B cell (primary cell): Measurements from ENCODE around the gene MMP2. TPM values are rescaled to one million over a fixed set of nuclear protein-coding genes. Genes with fewer than 3 reads are reported as not detected.

Source experiments
- ATAC-seq: fragments of 200-7000 bp; cut with Tn5 transposase; one replicate; pipeline ENCODE4 v1.10.0; 2021; ENCODE audit warnings: low read depth, mild to moderate bottlenecking, moderate number of reproducible peaks, moderate library complexity
- CTCF ChIA-PET: fragments of 350-600 bp; sonication (Branson Sonifier 250); formaldehyde crosslinking; loops from one replicate; lab custom pipeline; 2021; ENCODE audit warnings: antibody characterized with exemption, inconsistent platforms; lab: Charles Lee
- POLR2A ChIA-PET: fragments of 350-600 bp; sonication (Branson Sonifier 250); formaldehyde crosslinking; loops from one replicate; lab custom pipeline; 2021; ENCODE audit warnings: antibody characterized with exemption; lab: Charles Lee
- DNase-seq: peaks from one replicate; pipeline ENCODE4 v3.0.0; 2013
- H2AFZ ChIP-seq: 2 replicates; pipeline ENCODE4 v1.6.1; 2012; ENCODE audit warnings: mild to moderate bottlenecking, low read depth, low read length; ENCODE audit not compliant: insufficient read depth, poor library complexity, severe bottlenecking
- H3K27ac ChIP-seq, 2 donors: 1 replicate in 1 of 2; 2 replicates in 1 of 2; pipeline ENCODE4 v1.5.1; 2012 to 2013; ENCODE audit warnings: low read length in 2 of 2, mild to moderate bottlenecking in 2 of 2, moderate library complexity in 1 of 2
- H3K27me3 ChIP-seq, 4 experiments: fragments of 200-600 bp in 1 of 4; sonication (generic) in 1 of 4; replicated peaks in 1 of 4; 1 replicate in 2 of 4; 2 replicates in 2 of 4; pipeline versions ENCODE4 v1.6.1 to v1.7.0; 2013 to 2016; ENCODE audit warnings: low read length in 3 of 4, mild to moderate bottlenecking in 2 of 4, mixed read lengths in 1 of 4, moderate library complexity in 1 of 4; ENCODE audit not compliant: insufficient read depth in 4 of 4, control insufficient read depth in 3 of 4; ENCODE audit errors: control extremely low read depth in 1 of 4
- H3K36me3 ChIP-seq, 2 experiments: replicated peaks in 1 of 2; 1 replicate in 1 of 2; 2 replicates in 1 of 2; pipeline versions ENCODE4 v1.6.1 to v1.7.1; 2013; ENCODE audit warnings: low read length in 1 of 2; ENCODE audit not compliant: insufficient read depth in 2 of 2, control insufficient read depth in 1 of 2; ENCODE audit errors: control extremely low read depth in 1 of 2, extremely low read depth in 1 of 2
- H3K4me1 ChIP-seq, 2 donors: fragments of 200-600 bp in 1 of 2; sonication (generic) in 1 of 2; 1 replicate in 1 of 2; 2 replicates in 1 of 2; pipeline versions ENCODE4 v1.5.1 to v1.6.1; 2013 to 2017; ENCODE audit warnings: low read length in 2 of 2; ENCODE audit not compliant: control insufficient read depth in 2 of 2, insufficient read depth in 2 of 2
- H3K4me2 ChIP-seq: replicated peaks from 2 replicates; pipeline ENCODE3; 2012; ENCODE audit warnings: mild to moderate bottlenecking, low read depth, low read length; ENCODE audit not compliant: poor library complexity, severe bottlenecking
- H3K4me3 ChIP-seq, 5 experiments: fragments of 200-600 bp in 1 of 5; sonication (generic) in 1 of 5; 1 replicate in 3 of 5; 2 replicates in 2 of 5; pipeline versions ENCODE4 v1.5.1 to v1.7.0; 2011 to 2016; ENCODE audit warnings: low read length in 4 of 5, mild to moderate bottlenecking in 4 of 5, low read depth in 2 of 5, control low read depth in 1 of 5, moderate library complexity in 1 of 5; ENCODE audit not compliant: insufficient read depth in 1 of 5; ENCODE audit errors: control extremely low read depth in 1 of 5, extremely low read depth in 1 of 5
- H3K79me2 ChIP-seq: fragments of 200-600 bp; sonication (generic); one replicate; pipeline ENCODE4 v1.6.0; 2016; ENCODE audit warnings: low read length; ENCODE audit not compliant: control insufficient read depth, insufficient read depth
- H3K9ac ChIP-seq: fragments of 200-600 bp; sonication (generic); 2 replicates; pipeline ENCODE4 v1.6.1; 2017; ENCODE audit warnings: mild to moderate bottlenecking, low read length, moderate library complexity
- H3K9me3 ChIP-seq, 3 donors: one replicate each; pipeline versions ENCODE4 v1.6.1 to v1.7.1; 2013; ENCODE audit warnings: low read length in 2 of 3; ENCODE audit not compliant: control insufficient read depth in 2 of 3, insufficient read depth in 1 of 3; ENCODE audit errors: control extremely low read depth in 1 of 3
- H4K20me1 ChIP-seq: 2 replicates; pipeline ENCODE4 v1.6.0; 2012; ENCODE audit warnings: mild to moderate bottlenecking, low read length; ENCODE audit not compliant: insufficient read depth, control insufficient read depth, poor library complexity, severe bottlenecking
- H3K27ac Mint-ChIP-seq: one replicate; pipeline ENCODE4 v1.8.0; 2021; ENCODE audit warnings: mixed read lengths
- H3K27me3 Mint-ChIP-seq: one replicate; pipeline ENCODE4 v1.8.0; 2021; ENCODE audit warnings: mixed read lengths
- H3K4me1 Mint-ChIP-seq: one replicate; pipeline ENCODE4 v1.8.0; 2021; ENCODE audit warnings: mixed read lengths
- H3K4me3 Mint-ChIP-seq: one replicate; pipeline ENCODE4 v1.8.0; 2021; ENCODE audit warnings: mixed read lengths
- H3K9me3 Mint-ChIP-seq: one replicate; pipeline ENCODE4 v1.8.0; 2022; ENCODE audit warnings: mixed read lengths; ENCODE audit not compliant: insufficient read depth
- EZH2 ChIP-seq: IDR thresholded peaks from 2 replicates; pipeline ENCODE4 v1.6.1; 2012; ENCODE audit warnings: borderline replicate concordance, low read depth, mild to moderate bottlenecking, moderate library complexity, low read length; ENCODE audit not compliant: insufficient read depth, poor library complexity, severe bottlenecking
- WGBS: methylation state at CpG from one replicate; pipeline ENCODE4 v1.1.5; 2013; ENCODE audit warnings: missing lambda C conversion rate; ENCODE audit not compliant: insufficient coverage; 5-methylcytosine and 5-hydroxymethylcytosine counted together
- intact Hi-C: fragments of 100-400 bp; cut with micrococcal nuclease; formaldehyde crosslinking; loops from one replicate; pipeline ENCODE4 v1.10.0; 2022
- polyA plus RNA-seq: library from polyadenylated mRNA; depleted of rRNA; stranded (reverse); fragments of >200 nt; gene quantifications from 2 replicates; pipeline ENCODE4 v1.2.3, GENCODE V29; 2012
- total RNA-seq, 2 donors: library from RNA; stranded (reverse); fragments of 120-200 nt in 1 of 2; gene quantifications; 1 replicate in 1 of 2; 2 replicates in 1 of 2; pipeline versions ENCODE4 v1.2.3 to v1.2.4, GENCODE V29; 2013 to 2022
- TF ChIP-seq, protein P1 (sequence below): fragments of 200-600 bp; IDR thresholded peaks from one replicate; pipeline ENCODE4 v1.8.0; 2022; ENCODE audit warnings: antibody characterized with exemption, mild to moderate bottlenecking

MMP2 gene
- total and polyA plus RNA-seq, 2 donors (not counting 1 experiment from before 2014, with no cell fraction given) = not detected

DNA sequence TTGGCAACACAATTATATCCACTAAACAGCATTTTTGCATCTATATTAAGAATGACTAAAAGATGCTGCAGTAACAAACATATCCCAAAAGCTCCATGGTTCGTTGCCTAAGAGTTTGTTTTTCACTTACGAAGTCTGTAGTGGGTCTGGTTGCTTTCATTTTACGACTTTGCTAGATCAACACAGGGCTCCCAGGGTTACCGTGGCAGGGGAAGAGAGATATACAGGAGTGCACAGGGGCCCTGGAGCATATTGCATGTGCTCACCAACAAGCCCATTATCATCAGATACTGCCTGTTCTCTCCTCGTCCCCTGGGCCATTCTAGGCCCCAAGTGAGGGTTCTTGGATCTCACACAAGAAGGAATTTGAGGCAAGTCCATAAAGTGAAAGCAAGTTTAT is 3.1 kb upstream of the MMP2 start:
- ChIA-PET CTCF (interaction anchor here (1.5 kb wide), 1 partner anchor 11 kb away, joined by 4 read pairs; no protein-coding TSS in a partner anchor), POLR2A (no interaction called here)
- no peak overlapping the region for H3K4me3 ChIP-seq
- H3K79me2 ChIP-seq = no peaks in the 10 kb centered on the region
- ATAC-seq (no peak), DNase-seq (no peak)
- H3K27ac ChIP-seq = no peak overlapping the region
- no peak for TF ChIP-seq EZH2
- TF ChIP-seq, protein P1, sequence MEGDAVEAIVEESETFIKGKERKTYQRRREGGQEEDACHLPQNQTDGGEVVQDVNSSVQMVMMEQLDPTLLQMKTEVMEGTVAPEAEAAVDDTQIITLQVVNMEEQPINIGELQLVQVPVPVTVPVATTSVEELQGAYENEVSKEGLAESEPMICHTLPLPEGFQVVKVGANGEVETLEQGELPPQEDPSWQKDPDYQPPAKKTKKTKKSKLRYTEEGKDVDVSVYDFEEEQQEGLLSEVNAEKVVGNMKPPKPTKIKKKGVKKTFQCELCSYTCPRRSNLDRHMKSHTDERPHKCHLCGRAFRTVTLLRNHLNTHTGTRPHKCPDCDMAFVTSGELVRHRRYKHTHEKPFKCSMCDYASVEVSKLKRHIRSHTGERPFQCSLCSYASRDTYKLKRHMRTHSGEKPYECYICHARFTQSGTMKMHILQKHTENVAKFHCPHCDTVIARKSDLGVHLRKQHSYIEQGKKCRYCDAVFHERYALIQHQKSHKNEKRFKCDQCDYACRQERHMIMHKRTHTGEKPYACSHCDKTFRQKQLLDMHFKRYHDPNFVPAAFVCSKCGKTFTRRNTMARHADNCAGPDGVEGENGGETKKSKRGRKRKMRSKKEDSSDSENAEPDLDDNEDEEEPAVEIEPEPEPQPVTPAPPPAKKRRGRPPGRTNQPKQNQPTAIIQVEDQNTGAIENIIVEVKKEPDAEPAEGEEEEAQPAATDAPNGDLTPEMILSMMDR = no peak
- no peak overlapping the region for H3K9ac ChIP-seq
- H3K27me3 ChIP-seq = peaks cover 0 to 13% (median 6%) of the 10 kb centered on the region in 4 experiments
- Mint-ChIP-seq H3K9me3 (no peaks in the 10 kb centered on the region), H3K4me3 (no peak overlapping the region), H3K27me3 (peaks cover 33% of the 10 kb centered on the region), H3K4me1 (no peaks in the 10 kb centered on the region), H3K27ac (no peak overlapping the region)
- no peaks in the 10 kb centered on the region for H3K9me3 ChIP-seq
- H3K4me1 ChIP-seq = no peaks in the 10 kb centered on the region
- H3K36me3 ChIP-seq = no peaks in the 10 kb centered on the region
- no peaks in the 10 kb centered on the region for H4K20me1 ChIP-seq
- H2AFZ ChIP-seq = no peak overlapping the region
- intact Hi-C loops = no loop called here
- no peak overlapping the region for H3K4me2 ChIP-seq
- WGBS = 60% methylated on average over 1 of the region's 5 CpGs

DNA sequence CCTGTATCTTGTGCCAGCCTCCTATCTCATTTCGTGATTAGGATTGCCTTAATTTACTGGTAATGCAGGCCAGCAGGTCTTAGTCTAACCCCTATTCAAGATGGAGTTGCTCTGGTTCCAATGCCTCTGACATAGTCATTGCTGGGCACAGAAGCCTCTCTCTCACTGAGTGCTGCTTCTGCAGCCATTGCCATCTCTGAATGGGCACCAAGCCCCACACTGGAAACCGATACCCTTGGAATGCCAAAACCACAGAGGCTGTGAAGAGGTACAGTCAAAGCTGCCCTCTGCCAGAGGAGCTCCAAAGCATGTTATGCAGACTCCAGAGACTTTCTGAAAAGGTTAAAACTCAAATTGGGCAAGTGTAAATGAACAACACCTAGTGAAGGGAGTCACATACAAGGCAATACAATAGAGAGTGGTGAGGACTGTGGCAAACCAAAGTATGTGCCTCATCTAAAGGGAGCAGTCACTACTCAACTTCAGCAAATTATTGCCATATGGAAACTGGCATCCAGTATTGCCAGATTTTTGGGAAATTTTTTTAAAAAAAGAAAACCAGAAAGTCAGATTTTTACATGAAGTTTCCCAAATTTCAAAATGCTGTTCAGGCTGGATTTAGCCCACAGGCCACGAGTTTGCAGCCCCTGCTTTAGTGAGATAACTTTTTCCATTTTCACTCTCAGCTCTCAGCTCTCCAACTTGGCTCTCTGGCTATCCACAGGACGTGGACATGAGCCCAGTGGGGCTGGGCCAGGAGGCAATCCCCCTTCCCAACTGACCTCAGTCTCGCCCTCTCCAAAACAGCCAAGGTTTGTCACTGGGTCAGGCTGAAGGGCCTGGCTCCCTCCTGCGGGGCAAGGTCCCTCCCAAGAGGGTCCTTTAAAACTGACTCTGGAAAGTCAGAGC is 2.1 kb upstream of the MMP2 start:
- TF ChIP-seq EZH2 = no peak
- TF ChIP-seq, protein P1 = no peak
- WGBS = 85% methylated on average over 5 of the region's 6 CpGs

More for the DNA sequence above, 2.1 kb upstream of the MMP2 start:
- Histone ChIP-seq H3K27me3 (peaks cover 0 to 18% (median 6%) of the 10 kb centered on the region in 4 experiments), H3K27ac (no peak overlapping the region), H3K9ac (no peak overlapping the region), H3K4me3 (no peak overlapping the region), H3K9me3 (no peaks in the 10 kb centered on the region), H3K79me2 (no peaks in the 10 kb centered on the region), H4K20me1 (no peaks in the 10 kb centered on the region), H3K36me3 (no peaks in the 10 kb centered on the region), H3K4me1 (no peaks in the 10 kb centered on the region), H2AFZ (no peak overlapping the region), H3K4me2 (no peak overlapping the region)
- Mint-ChIP-seq H3K4me3 (no peak overlapping the region), H3K27me3 (peaks cover 42% of the 10 kb centered on the region), H3K27ac (no peak overlapping the region), H3K9me3 (no peaks in the 10 kb centered on the region), H3K4me1 (no peaks in the 10 kb centered on the region)
- CTCF ChIA-PET = interaction anchor here (1.0 kb wide), 1 partner anchor 12 kb away, joined by 4 read pairs; no protein-coding TSS in a partner anchor
- intact Hi-C loops = no loop called here
- POLR2A ChIA-PET = no interaction called here
- DNase-seq (no peak), ATAC-seq (no peak)
